K562 (cell line): Measurements from ENCODE around the gene TMEM273. TPM values are rescaled to one million over a fixed set of nuclear protein-coding genes. Genes with fewer than 3 reads are reported as not detected.

Experiments
- ATAC-seq: fragments of 200-7000 bp; cut with Tn5 transposase; 3 replicates; pipeline ENCODE4 v1.9.1; 2020; ENCODE audit warnings: moderate library complexity
- BruUV-seq: library from RNA; stranded (reverse); fragments of 400-500 nt; replicated peaks from 2 replicates; lab custom pipeline; 2021; lab: Mats Ljungman, UMichigan
- CTCF ChIA-PET: fragments of 300-600 bp; formaldehyde crosslinking; extraction: SDS; loops from one replicate; lab custom pipeline; 2021; ENCODE audit warnings: low intra/inter-chr PET ratio; lab: Yijun Ruan, JAX
- POLR2A ChIA-PET: fragments of 300-600, 350-650 bp; sonication (Branson Sonifier 250); formaldehyde crosslinking; extraction: SDS; loops from one replicate; lab custom pipeline; 2021; ENCODE audit warnings: antibody characterized with exemption, inconsistent platforms; lab: Yijun Ruan, JAX
- DNase-seq, 4 experiments: peaks; one replicate each; pipeline versions ENCODE4 v3.0.0 to v3.0.0-alpha.2; 2011 to 2018; ENCODE audit warnings: low spot score in 3 of 4, mixed read lengths in 3 of 4; ENCODE audit errors: extremely low read depth in 1 of 4
- FAIRE-seq: peaks from 2 replicates; lab custom pipeline; 2011; peaks lifted over from hg19 to GRCh38; lab: Jason Lieb, UNC
- H2AFZ ChIP-seq: 2 replicates; pipeline ENCODE4 v1.6.0; 2011; ENCODE audit warnings: low read depth, low read length, control low read depth, inconsistent platforms
- H3K27ac ChIP-seq: fragments of 200-600 bp; 3 replicates; pipeline ENCODE4 v1.8.0; 2011; ENCODE audit warnings: low read depth, mild to moderate bottlenecking, control low read depth, inconsistent platforms, low read length, moderate library complexity, mixed read lengths; ENCODE audit errors: extremely low read depth
- H3K27me3 ChIP-seq, 2 experiments: fragments of 300-600 bp in 1 of 2; 2 replicates in 1 of 2; 3 replicates in 1 of 2; pipeline versions ENCODE4 v1.6.0 to v1.8.0; 2011; ENCODE audit warnings: inconsistent platforms in 2 of 2, low read length in 2 of 2, mild to moderate bottlenecking in 1 of 2, mixed read lengths in 1 of 2, moderate library complexity in 1 of 2; ENCODE audit not compliant: control insufficient read depth in 2 of 2, insufficient read depth in 2 of 2
- H3K36me3 ChIP-seq: fragments of 300-600 bp; 3 replicates; pipeline ENCODE4 v1.8.0; 2011; ENCODE audit warnings: mild to moderate bottlenecking, low read length, inconsistent platforms; ENCODE audit not compliant: control insufficient read depth, insufficient read depth
- H3K4me1 ChIP-seq, 2 experiments: fragments of 200-600 bp in 1 of 2; replicated peaks in 1 of 2; 2 replicates in 1 of 2; 3 replicates in 1 of 2; pipeline versions ENCODE4 v1.5.1 to v1.8.0; 2011; ENCODE audit warnings: inconsistent platforms in 2 of 2, low read length in 2 of 2, mild to moderate bottlenecking in 1 of 2, mixed read lengths in 1 of 2, moderate library complexity in 1 of 2; ENCODE audit not compliant: control insufficient read depth in 2 of 2, insufficient read depth in 2 of 2
- H3K4me2 ChIP-seq: 2 replicates; pipeline ENCODE4 v1.6.1; 2011; ENCODE audit warnings: low read length, control low read depth, inconsistent platforms, mixed read lengths; ENCODE audit not compliant: insufficient read depth
- H3K4me3 ChIP-seq: fragments of 200-600 bp; sonication (generic), shearing (Covaris generic); 2 replicates; pipeline ENCODE4 v1.5.1; 2016; ENCODE audit warnings: control low read depth, inconsistent platforms
- H3K79me2 ChIP-seq: fragments of 200-600 bp; 3 replicates; pipeline ENCODE4 v1.8.0; 2011; ENCODE audit warnings: low read length, inconsistent platforms; ENCODE audit not compliant: control insufficient read depth, insufficient read depth
- H3K9ac ChIP-seq, 2 experiments: 2 replicates each; pipeline versions ENCODE4 v1.6.0 to v1.6.1; 2011; ENCODE audit warnings: low read depth in 2 of 2, low read length in 2 of 2, control low read depth in 1 of 2, inconsistent platforms in 1 of 2, mild to moderate bottlenecking in 1 of 2, mixed read lengths in 1 of 2; ENCODE audit not compliant: insufficient read depth in 1 of 2
- H3K9me1 ChIP-seq: one replicate; pipeline ENCODE4 v1.6.0; 2011; ENCODE audit warnings: inconsistent platforms, mild to moderate bottlenecking, low read length, moderate library complexity; ENCODE audit not compliant: control insufficient read depth, insufficient read depth
- H3K9me3 ChIP-seq: replicated peaks from 2 replicates; pipeline ENCODE4 v1.5.1; 2011; ENCODE audit warnings: low read depth, low read length, inconsistent platforms; ENCODE audit not compliant: control insufficient read depth, insufficient read depth
- H4K20me1 ChIP-seq: replicated peaks from 2 replicates; pipeline ENCODE4 v1.6.1; 2011; ENCODE audit warnings: low read length, inconsistent platforms, mixed read lengths; ENCODE audit not compliant: control insufficient read depth, insufficient read depth
- CLOCK ChIP-seq: fragments of 250-450 bp; sonication (Bioruptor Pico); IDR thresholded peaks from 2 replicates; pipeline ENCODE4 v1.4.0; 2020; ENCODE audit warnings: mild to moderate bottlenecking, moderate library complexity, borderline replicate concordance
- HDGF ChIP-seq: fragments of 450-650 bp; IDR thresholded peaks from 2 replicates; pipeline ENCODE4 v1.6.1; 2016
- RBFOX2 ChIP-seq: fragments of 200-400 bp; formaldehyde crosslinking; IDR thresholded peaks from 2 replicates; pipeline ENCODE4 v1.6.1; 2017; ENCODE audit warnings: low read depth, mild to moderate bottlenecking, low read length, moderate library complexity
- RBM39 ChIP-seq: fragments of 200-400 bp; formaldehyde crosslinking; optimal IDR thresholded peaks from 2 replicates; pipeline ENCODE3; 2018; ENCODE audit warnings: low read depth, low read length
- SAFB2 ChIP-seq: fragments of 200-400 bp; formaldehyde crosslinking; IDR thresholded peaks from 2 replicates; pipeline ENCODE4 v1.6.1; 2018; ENCODE audit warnings: borderline replicate concordance, low read length, low read depth, moderate library complexity; ENCODE audit not compliant: severe bottlenecking
- SPI1 ChIP-seq: IDR thresholded peaks from 2 replicates; pipeline ENCODE4 v1.6.1; 2011; ENCODE audit warnings: low read depth, low read length, control low read depth, borderline replicate concordance
- WGBS: fragments of 100-300 bp; shearing (Covaris generic); methylation state at CpG from one replicate; pipeline ENCODE4 v1.1.6; 2016; ENCODE audit warnings: low coverage, mixed read lengths; ENCODE audit not compliant: insufficient coverage; ENCODE audit errors: missing lambda C conversion rate; 5-methylcytosine and 5-hydroxymethylcytosine counted together
- in situ Hi-C: fragments of 300-500 bp; cut with MboI; formaldehyde crosslinking; loops from 4 replicates; pipeline ENCODE4 v1.15.0; 2018; ENCODE audit warnings: inconsistent platforms, mixed read lengths
- intact Hi-C: fragments of 100-400 bp; cut with micrococcal nuclease; formaldehyde crosslinking; loops from 2 replicates; pipeline ENCODE4 v1.14.2; 2022
- polyA plus RNA-seq, 8 experiments: library from polyadenylated mRNA; depleted of rRNA in 4 of 8; stranded (reverse) in 5 of 8; unstranded in 3 of 8; fragments of >200 nt; fragmentation: Nextera tagmentation in 2 of 8; fragmentation: Illumina TruSeq in 1 of 8; extraction: Ambion mirVana in 2 of 8; extraction: Trizol in 1 of 8; gene quantifications; 2 replicates each; pipeline versions ENCODE4 v1.2.1 to v1.2.3, GENCODE V29; 2011 to 2014; ENCODE audit warnings: inconsistent platforms in 1 of 8, missing spikeins in 1 of 8
- total RNA-seq, 7 experiments: library from RNA; depleted of rRNA in 6 of 7; stranded (reverse); fragments of >200 nt in 6 of 7; fragmentation: Illumina TruSeq in 2 of 7; extraction: Trizol in 2 of 7; gene quantifications; 2 replicates each; pipeline versions ENCODE4 v1.2.1 to v1.2.3, GENCODE V29; 2011 to 2021; ENCODE audit warnings: low replicate concordance in 1 of 7

The TMEM273 gene
- total and polyA plus RNA-seq, 9 of the 15 experiments (the other 6 are each of a cell fraction or from before 2014, with no cell fraction given): 39.2 to 131 (median 95.6) TPM

- no peak for ATAC-seq
- 82% methylated on average over 7 of the region's 7 CpGs for WGBS
- Histone ChIP-seq H3K9me3 (no peaks in the 10 kb centered on the region), H3K4me2 (no peak overlapping the region), H3K27me3 (no peaks in the 10 kb centered on the region), H3K4me3 (no peak overlapping the region), H3K9ac (no peak overlapping the region), H4K20me1 (no peaks in the 10 kb centered on the region), H3K4me1 (peaks cover 3 to 20% of the 10 kb centered on the region in 2 experiments; a peak in 3 of 5 replicates), H3K27ac (no peak overlapping the region), H3K79me2 (no peaks in the 10 kb centered on the region), H3K36me3 (peaks cover 5% of the 10 kb centered on the region; the same call in 2 of the 3 replicates), H2AFZ (no peak overlapping the region), H3K9me1 (no peaks in the 10 kb centered on the region)
- CTCF ChIA-PET: no interaction called here
- no TSS peak for BruUV-seq
- POLR2A ChIA-PET: interaction anchor here (0.5 to 0.6 kb wide), 2 partner anchors 16 to 416 kb away, joined by 3 read pairs; no protein-coding TSS in a partner anchor
- no peak for DNase-seq
- intact Hi-C loops (no loop called here), in situ Hi-C loops (no loop called here)
- TF ChIP-seq SPI1: peak; percentile 13; the same call in 1 of the 2 replicates
- no peak for TF ChIP-seq CLOCK (CRISPR knock-in tag)
- 0 out of 2 replicates have a peak, but pooled peaks have one; percentile 6 for TF ChIP-seq RBFOX2
- TF ChIP-seq HDGF: no peak
- TF ChIP-seq RBM39: no peak
- TF ChIP-seq SAFB2: no peak
- FAIRE-seq: no peak
Measured at GRCh38 chr10:49106451-49106850, 81.7 kb downstream of the TMEM273 start.
